Stimulated activated CD4-positive, alpha-beta T cell treated with anti-CD3 and anti-CD28 coated beads, Interleukin-1b, Interleukin-23, amount 100 ng/mL, for 4 hours (primary cell): ENCODE data around the gene MAN2A2.

Experiments used
- DNase-seq, 2 donors: peaks; one replicate each; pipeline ENCODE4 v3.0.0-alpha.2; 2020; ENCODE audit warnings: low read depth in 2 of 2

MAN2A2 gene

DNA sequence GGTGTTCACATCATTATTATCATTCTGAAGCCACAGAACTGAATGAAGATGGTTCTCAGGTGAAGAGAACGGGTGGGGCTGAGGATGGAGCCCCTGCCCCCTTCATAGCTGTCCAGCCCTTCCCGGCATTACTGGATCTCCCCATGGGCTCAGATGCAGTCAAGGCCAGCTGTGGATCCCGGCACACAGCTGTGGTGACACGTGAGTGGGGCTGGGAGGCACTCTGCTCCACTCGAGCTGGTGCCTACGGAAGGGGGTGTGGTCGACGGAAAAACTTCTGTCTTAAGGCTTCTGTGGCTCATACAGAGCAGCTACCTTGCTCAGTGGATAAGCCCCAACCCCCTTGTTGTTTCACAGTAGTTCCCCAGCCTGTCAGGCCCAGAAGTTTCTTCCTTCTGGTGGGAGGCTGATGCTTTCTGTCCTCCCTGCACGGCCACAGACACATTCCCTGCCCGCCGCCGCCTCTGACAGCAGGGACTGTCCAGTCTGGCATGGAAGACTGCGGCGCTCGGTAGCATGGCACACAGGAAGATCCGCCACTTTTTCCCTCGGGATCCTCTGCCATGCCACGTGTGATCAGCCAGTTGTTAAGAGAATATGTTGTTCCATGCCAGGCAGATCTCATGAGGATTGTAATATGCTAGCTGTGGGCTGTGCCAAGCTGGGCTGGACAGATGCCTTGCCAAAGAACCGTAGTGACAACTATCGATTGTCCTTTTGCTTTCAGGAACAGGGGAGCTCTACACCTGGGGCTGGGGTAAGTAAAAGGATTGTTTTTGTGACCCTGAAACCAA is 57.4 kb downstream of the MAN2A2 start:
- DNase-seq: no peak

DNA sequence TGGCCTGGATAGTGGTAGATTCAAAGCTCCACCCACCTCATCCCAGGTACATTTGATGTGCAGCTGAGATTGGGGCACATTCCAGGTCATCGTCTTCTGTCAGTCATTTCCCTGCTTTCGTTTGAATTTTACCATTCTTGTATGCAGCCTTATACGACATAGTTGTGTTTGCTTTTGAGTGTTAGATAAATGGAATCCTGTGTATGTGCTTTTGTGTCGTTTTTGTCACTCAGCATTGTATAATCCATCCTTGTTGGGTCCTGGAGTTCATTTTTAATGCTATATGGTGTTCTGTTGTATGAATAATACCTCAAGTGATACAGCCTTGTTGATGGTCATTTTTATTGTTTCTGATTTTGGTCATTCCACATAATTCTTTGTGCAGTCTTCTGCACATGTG is 58.9 kb downstream of the MAN2A2 start:
- no peak for DNase-seq

DNA sequence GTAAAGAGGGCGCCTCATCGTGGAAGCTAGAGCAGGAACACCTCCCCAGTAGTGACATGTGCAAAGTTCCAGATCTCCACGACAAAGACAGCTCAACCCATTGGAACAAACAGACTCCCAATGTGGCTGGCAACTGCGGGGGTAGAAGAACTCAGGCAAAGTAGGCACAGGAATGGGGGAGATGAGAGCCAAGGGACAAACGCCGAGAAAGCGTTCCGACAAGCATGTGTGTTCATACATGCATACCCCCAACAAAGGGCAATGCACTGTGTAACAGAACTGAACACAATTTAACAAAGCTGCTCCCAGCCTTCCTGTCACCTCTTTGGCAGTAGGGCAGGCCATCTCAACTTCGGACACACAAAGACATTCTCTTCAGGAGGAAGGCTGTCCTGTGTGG is 63.2 kb downstream of the MAN2A2 start:
- DNase-seq: no peak

DNA sequence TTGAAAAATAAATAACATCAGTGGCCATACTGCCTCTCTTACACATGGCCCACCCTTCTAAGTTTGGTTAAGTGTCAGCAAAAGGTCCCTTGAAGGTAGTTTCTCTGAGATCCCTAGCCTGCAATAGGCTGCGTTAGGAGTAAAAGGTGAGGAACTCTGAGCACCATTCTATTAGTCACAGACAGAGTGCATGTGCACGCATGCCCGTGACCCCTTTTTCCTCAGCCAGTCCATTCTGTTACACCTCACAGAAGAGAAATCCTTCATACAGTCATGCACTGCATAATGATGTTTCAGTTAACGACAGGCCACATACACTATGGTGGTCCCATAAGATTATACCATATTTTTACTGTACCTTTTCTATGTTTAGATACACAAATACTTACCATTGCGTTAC is 64.1 kb downstream of the MAN2A2 start:
- no peak for DNase-seq

DNA sequence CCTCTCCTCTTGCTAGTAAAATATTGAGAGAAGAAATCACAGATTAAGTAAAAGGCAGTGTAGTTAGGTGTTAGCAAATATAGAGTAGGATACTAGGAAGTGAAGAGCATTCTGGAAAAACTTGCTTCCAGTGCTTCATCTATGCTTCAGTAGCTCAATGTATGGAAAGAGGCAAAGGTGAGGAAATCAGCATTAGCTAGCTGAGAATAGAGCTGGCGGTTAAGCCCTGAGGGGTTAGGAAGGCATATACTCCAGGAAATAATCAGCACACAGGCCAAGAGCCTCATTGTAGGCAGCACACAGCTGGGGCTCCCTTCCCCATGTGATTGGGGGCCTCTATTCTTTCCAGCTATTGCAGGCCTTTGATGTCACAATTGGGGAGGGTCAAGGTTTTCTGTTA is 65.3 kb downstream of the MAN2A2 start:
- no peak for DNase-seq

DNA sequence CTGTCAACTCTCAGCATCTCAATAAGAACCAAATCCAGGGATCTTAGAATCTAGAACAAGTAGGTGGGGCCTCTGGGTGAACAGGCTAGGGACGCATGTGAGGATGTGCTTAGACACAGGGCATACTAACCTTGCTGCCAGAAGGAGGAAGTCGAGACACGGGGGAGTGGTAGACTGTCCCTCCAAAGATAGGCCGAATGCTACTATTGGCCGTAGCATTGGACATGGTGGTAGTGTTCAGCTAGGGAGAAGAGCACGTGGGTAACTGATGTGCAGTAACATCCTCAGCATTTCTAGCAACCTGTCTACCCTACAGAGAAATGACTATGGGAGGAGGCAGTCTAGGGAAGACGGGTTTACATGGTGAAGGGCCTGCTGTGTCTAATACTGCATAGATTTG is 67.2 kb downstream of the MAN2A2 start:
- no peak for DNase-seq

DNA sequence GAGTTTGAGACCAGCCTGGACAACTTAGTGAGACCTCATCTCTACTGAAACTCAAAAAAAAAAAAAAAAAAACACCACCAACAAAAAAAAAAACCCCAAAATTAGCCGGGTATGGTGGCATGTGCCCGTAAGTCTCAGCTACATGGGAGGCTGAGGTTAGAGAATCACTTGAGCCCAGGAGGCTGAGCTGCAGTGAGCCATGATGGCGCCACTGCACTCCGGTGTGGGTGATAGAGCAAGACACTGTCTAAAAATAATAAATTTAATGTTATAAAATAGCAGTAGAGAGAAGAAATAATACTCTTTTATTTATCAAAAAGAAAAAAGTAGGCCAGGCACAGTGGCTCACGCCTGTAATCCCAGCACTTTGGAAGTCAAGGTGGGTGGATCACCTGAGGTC is 69.0 kb downstream of the MAN2A2 start:
- no peak for DNase-seq
